HEK293 (cell line): Measurements from ENCODE around the gene NDUFB1.

Source experiments
- GFI1B ChIP-seq: fragments of 450-650 bp; formaldehyde crosslinking; IDR thresholded peaks from 2 replicates; pipeline ENCODE4 v1.5.1; 2016; ENCODE audit warnings: missing biosample characterization, missing genetic modification characterization
- MYNN ChIP-seq: fragments of 450-650 bp; formaldehyde crosslinking; IDR thresholded peaks from 2 replicates; pipeline ENCODE4 v1.5.1; 2016; ENCODE audit warnings: missing biosample characterization, missing genetic modification characterization, borderline replicate concordance
- MZF1 ChIP-seq: fragments of 450-650 bp; formaldehyde crosslinking; IDR thresholded peaks from 2 replicates; pipeline ENCODE4 v1.5.1; 2017; ENCODE audit warnings: missing biosample characterization, missing genetic modification characterization, borderline replicate concordance
- OSR2 ChIP-seq: fragments of 450-650 bp; formaldehyde crosslinking; IDR thresholded peaks from 2 replicates; pipeline ENCODE4 v1.5.1; 2016; ENCODE audit warnings: missing biosample characterization, missing genetic modification characterization
- TRIM28 ChIP-seq: IDR thresholded peaks from 2 replicates; pipeline ENCODE4 v1.6.1; 2011; ENCODE audit warnings: low read length, control low read depth, borderline replicate concordance
- ZBTB20 ChIP-seq: fragments of 450-650 bp; formaldehyde crosslinking; IDR thresholded peaks from 2 replicates; pipeline ENCODE4 v1.5.1; 2016; ENCODE audit warnings: missing biosample characterization, missing genetic modification characterization
- ZBTB8A ChIP-seq: fragments of 450-650 bp; formaldehyde crosslinking; IDR thresholded peaks from 2 replicates; pipeline ENCODE4 v1.5.1; 2016; ENCODE audit warnings: missing biosample characterization, missing genetic modification characterization
- ZNF112 ChIP-seq: fragments of 450-650 bp; formaldehyde crosslinking; IDR thresholded peaks from 2 replicates; pipeline ENCODE4 v1.5.0; 2017; ENCODE audit warnings: missing biosample characterization, missing genetic modification characterization
- ZNF114 ChIP-seq: fragments of 450-650 bp; formaldehyde crosslinking; IDR thresholded peaks from 2 replicates; pipeline ENCODE4 v1.5.0; 2017; ENCODE audit warnings: missing biosample characterization, missing genetic modification characterization
- ZNF16 ChIP-seq: fragments of 450-650 bp; formaldehyde crosslinking; IDR thresholded peaks from 2 replicates; pipeline ENCODE4 v1.5.1; 2016; ENCODE audit warnings: low read depth, missing biosample characterization, missing genetic modification characterization
- ZNF184 ChIP-seq: fragments of 450-650 bp; IDR thresholded peaks from 2 replicates; pipeline ENCODE4 v1.5.1; 2018; ENCODE audit warnings: missing biosample characterization, mild to moderate bottlenecking, missing genetic modification characterization
- ZNF19 ChIP-seq: fragments of 450-650 bp; formaldehyde crosslinking; IDR thresholded peaks from 2 replicates; pipeline ENCODE4; 2016; ENCODE audit warnings: missing biosample characterization, missing genetic modification characterization, low read depth
- ZNF211 ChIP-seq: fragments of 450-650 bp; formaldehyde crosslinking; IDR thresholded peaks from 2 replicates; pipeline ENCODE4 v1.5.1; 2016; ENCODE audit warnings: low read depth, missing biosample characterization, missing genetic modification characterization
- ZNF266 ChIP-seq: fragments of 450-650 bp; formaldehyde crosslinking; IDR thresholded peaks from 2 replicates; pipeline ENCODE4 v1.5.1; 2016; ENCODE audit warnings: missing biosample characterization, missing genetic modification characterization, low read depth
- ZNF311 ChIP-seq: fragments of 450-650 bp; formaldehyde crosslinking; IDR thresholded peaks from 2 replicates; pipeline ENCODE4 v1.5.1; 2017; ENCODE audit warnings: missing biosample characterization, missing genetic modification characterization, borderline replicate concordance
- ZNF335 ChIP-seq: fragments of 450-650 bp; formaldehyde crosslinking; conservative IDR thresholded peaks from 2 replicates; pipeline ENCODE4 v1.5.1; 2016; ENCODE audit warnings: missing biosample characterization, missing genetic modification characterization
- ZNF354C ChIP-seq: fragments of 450-650 bp; formaldehyde crosslinking; IDR thresholded peaks from 2 replicates; pipeline ENCODE4 v1.5.1; 2016; ENCODE audit warnings: missing biosample characterization, missing genetic modification characterization, low read depth, borderline replicate concordance
- ZNF394 ChIP-seq: fragments of 450-650 bp; formaldehyde crosslinking; IDR thresholded peaks from 2 replicates; pipeline ENCODE4 v1.5.1; 2016; ENCODE audit warnings: missing biosample characterization, missing genetic modification characterization, mild to moderate bottlenecking, moderate library complexity, borderline replicate concordance
- ZNF473 ChIP-seq: fragments of 450-650 bp; formaldehyde crosslinking; IDR thresholded peaks from 2 replicates; pipeline ENCODE4 v1.5.1; 2017; ENCODE audit warnings: missing biosample characterization, missing genetic modification characterization
- ZNF549 ChIP-seq: fragments of 450-650 bp; IDR thresholded peaks from 2 replicates; pipeline ENCODE4 v1.5.1; 2018; ENCODE audit warnings: missing biosample characterization, missing genetic modification characterization, mild to moderate bottlenecking, inconsistent platforms, moderate library complexity
- ZNF600 ChIP-seq: fragments of 450-650 bp; formaldehyde crosslinking; IDR thresholded peaks from 2 replicates; pipeline ENCODE4 v1.5.1; 2016; ENCODE audit warnings: missing biosample characterization, missing genetic modification characterization
- ZNF707 ChIP-seq: fragments of 450-650 bp; formaldehyde crosslinking; IDR thresholded peaks from 2 replicates; pipeline ENCODE4 v1.5.1; 2016; ENCODE audit warnings: missing biosample characterization, missing genetic modification characterization
- ZNF747 ChIP-seq: fragments of 450-650 bp; formaldehyde crosslinking; IDR thresholded peaks from 2 replicates; pipeline ENCODE4 v1.5.1; 2016; ENCODE audit warnings: missing biosample characterization, missing genetic modification characterization
- TF ChIP-seq, protein P1 (sequence below): fragments of 450-650 bp; formaldehyde crosslinking; IDR thresholded peaks from 2 replicates; pipeline ENCODE4 v1.5.1; 2016; ENCODE audit warnings: missing biosample characterization, missing genetic modification characterization
- TF ChIP-seq, protein P2 (sequence below): fragments of 450-650 bp; formaldehyde crosslinking; IDR thresholded peaks from 2 replicates; pipeline ENCODE4 v1.5.1; 2016; ENCODE audit warnings: missing biosample characterization, missing genetic modification characterization
- TF ChIP-seq, protein P3 (sequence below): fragments of 450-650 bp; formaldehyde crosslinking; IDR thresholded peaks from 2 replicates; pipeline ENCODE4; 2016; ENCODE audit warnings: missing biosample characterization, missing genetic modification characterization
- TF ChIP-seq, protein P4 (sequence below): fragments of 450-650 bp; formaldehyde crosslinking; IDR thresholded peaks from 2 replicates; pipeline ENCODE4 v1.5.1; 2017; ENCODE audit warnings: missing biosample characterization, missing genetic modification characterization
- TF ChIP-seq, protein P5 (sequence below): fragments of 450-650 bp; formaldehyde crosslinking; IDR thresholded peaks from 2 replicates; pipeline ENCODE4 v1.5.1; 2016; ENCODE audit warnings: missing biosample characterization, missing genetic modification characterization, low read depth
- TF ChIP-seq, protein P6 (sequence below): fragments of 450-650 bp; formaldehyde crosslinking; IDR thresholded peaks from 2 replicates; pipeline ENCODE4 v1.5.1; 2016; ENCODE audit warnings: missing biosample characterization, missing genetic modification characterization
- TF ChIP-seq, protein P7 (sequence below): fragments of 450-650 bp; formaldehyde crosslinking; IDR thresholded peaks from 2 replicates; pipeline ENCODE4 v1.5.1; 2016; ENCODE audit warnings: missing biosample characterization, missing genetic modification characterization

Gene NDUFB1

DNA sequence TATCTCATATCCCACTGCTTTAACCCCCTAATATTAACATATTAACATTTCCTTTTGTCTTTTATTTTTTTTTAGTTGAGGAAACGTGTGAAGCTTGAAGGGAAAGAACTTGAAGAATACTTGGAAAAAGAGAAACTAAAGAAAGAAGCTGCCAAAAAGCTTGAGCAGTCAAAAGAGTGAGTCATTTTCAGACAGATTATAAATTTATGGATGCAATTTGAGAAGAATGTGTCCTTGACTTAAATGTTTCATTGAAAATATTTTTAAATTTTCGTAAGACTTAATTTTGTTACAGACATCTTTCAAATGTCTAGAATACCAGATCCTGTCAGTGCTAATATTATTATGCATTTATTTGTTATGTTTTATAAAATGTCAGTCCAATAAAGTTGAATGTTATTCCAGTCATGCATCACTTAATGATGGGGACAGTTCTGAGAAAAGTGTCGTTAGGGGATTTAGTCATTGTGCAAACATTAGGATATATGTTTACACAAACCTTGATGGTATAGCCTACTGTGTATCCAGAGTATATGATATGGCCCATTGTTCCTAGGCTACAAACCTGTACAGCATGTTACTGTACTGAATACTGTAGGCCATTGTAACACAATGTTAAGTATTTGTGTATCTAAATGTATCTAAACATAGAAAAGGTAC lies 32.9 kb upstream of the NDUFB1 start (continued):
- TF ChIP-seq ZNF549 (tag by site-specific recombination): no peak
- TF ChIP-seq, protein P1, sequence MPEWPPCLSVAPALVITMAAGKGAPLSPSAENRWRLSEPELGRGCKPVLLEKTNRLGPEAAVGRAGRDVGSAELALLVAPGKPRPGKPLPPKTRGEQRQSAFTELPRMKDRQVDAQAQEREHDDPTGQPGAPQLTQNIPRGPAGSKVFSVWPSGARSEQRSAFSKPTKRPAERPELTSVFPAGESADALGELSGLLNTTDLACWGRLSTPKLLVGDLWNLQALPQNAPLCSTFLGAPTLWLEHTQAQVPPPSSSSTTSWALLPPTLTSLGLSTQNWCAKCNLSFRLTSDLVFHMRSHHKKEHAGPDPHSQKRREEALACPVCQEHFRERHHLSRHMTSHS (tag by site-specific recombination): no peak
- TF ChIP-seq, protein P2, sequence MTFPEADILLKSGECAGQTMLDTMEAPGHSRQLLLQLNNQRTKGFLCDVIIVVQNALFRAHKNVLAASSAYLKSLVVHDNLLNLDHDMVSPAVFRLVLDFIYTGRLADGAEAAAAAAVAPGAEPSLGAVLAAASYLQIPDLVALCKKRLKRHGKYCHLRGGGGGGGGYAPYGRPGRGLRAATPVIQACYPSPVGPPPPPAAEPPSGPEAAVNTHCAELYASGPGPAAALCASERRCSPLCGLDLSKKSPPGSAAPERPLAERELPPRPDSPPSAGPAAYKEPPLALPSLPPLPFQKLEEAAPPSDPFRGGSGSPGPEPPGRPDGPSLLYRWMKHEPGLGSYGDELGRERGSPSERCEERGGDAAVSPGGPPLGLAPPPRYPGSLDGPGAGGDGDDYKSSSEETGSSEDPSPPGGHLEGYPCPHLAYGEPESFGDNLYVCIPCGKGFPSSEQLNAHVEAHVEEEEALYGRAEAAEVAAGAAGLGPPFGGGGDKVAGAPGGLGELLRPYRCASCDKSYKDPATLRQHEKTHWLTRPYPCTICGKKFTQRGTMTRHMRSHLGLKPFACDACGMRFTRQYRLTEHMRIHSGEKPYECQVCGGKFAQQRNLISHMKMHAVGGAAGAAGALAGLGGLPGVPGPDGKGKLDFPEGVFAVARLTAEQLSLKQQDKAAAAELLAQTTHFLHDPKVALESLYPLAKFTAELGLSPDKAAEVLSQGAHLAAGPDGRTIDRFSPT: peak; percentile 47; the same call in 1 of the 2 replicates
- TF ChIP-seq ZBTB8A (tag by site-specific recombination): no peak
- TF ChIP-seq ZNF473 (tag by site-specific recombination): no peak
- TF ChIP-seq ZNF112 (tag by site-specific recombination): no peak
- TF ChIP-seq, protein P3, sequence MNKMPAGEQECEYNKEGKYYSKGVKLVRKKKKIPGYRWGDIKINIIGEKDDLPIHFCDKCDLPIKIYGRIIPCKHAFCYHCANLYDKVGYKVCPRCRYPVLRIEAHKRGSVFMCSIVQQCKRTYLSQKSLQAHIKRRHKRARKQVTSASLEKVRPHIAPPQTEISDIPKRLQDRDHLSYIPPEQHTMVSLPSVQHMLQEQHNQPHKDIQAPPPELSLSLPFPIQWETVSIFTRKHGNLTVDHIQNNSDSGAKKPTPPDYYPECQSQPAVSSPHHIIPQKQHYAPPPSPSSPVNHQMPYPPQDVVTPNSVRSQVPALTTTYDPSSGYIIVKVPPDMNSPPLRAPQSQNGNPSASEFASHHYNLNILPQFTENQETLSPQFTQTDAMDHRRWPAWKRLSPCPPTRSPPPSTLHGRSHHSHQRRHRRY (tag by site-specific recombination): no peak
- peak; percentile 27; the same call in 1 of the 2 replicates for TF ChIP-seq ZNF394 (tag by site-specific recombination)
- TF ChIP-seq ZNF335 (tag by site-specific recombination): no peak
- peak; percentile 81 for TF ChIP-seq ZNF211 (tag by site-specific recombination)
- no peak for TF ChIP-seq MYNN
- peak; percentile 83 for TF ChIP-seq OSR2 (tag by site-specific recombination)
- no peak for TF ChIP-seq GFI1B (tag by site-specific recombination)
- no peak for TF ChIP-seq ZNF354C
- TF ChIP-seq, protein P4, sequence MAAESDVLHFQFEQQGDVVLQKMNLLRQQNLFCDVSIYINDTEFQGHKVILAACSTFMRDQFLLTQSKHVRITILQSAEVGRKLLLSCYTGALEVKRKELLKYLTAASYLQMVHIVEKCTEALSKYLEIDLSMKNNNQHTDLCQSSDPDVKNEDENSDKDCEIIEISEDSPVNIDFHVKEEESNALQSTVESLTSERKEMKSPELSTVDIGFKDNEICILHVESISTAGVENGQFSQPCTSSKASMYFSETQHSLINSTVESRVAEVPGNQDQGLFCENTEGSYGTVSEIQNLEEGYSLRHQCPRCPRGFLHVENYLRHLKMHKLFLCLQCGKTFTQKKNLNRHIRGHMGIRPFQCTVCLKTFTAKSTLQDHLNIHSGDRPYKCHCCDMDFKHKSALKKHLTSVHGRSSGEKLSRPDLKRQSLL: no peak
- TF ChIP-seq ZNF266 (tag by site-specific recombination): no peak
- TF ChIP-seq, protein P5, sequence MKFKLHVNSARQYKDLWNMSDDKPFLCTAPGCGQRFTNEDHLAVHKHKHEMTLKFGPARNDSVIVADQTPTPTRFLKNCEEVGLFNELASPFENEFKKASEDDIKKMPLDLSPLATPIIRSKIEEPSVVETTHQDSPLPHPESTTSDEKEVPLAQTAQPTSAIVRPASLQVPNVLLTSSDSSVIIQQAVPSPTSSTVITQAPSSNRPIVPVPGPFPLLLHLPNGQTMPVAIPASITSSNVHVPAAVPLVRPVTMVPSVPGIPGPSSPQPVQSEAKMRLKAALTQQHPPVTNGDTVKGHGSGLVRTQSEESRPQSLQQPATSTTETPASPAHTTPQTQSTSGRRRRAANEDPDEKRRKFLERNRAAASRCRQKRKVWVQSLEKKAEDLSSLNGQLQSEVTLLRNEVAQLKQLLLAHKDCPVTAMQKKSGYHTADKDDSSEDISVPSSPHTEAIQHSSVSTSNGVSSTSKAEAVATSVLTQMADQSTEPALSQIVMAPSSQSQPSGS (tag by site-specific recombination): no peak
- peak; percentile 90 for TF ChIP-seq MZF1 (tag by site-specific recombination)
- no peak for TF ChIP-seq ZNF707 (tag by site-specific recombination)
- TF ChIP-seq, protein P6, sequence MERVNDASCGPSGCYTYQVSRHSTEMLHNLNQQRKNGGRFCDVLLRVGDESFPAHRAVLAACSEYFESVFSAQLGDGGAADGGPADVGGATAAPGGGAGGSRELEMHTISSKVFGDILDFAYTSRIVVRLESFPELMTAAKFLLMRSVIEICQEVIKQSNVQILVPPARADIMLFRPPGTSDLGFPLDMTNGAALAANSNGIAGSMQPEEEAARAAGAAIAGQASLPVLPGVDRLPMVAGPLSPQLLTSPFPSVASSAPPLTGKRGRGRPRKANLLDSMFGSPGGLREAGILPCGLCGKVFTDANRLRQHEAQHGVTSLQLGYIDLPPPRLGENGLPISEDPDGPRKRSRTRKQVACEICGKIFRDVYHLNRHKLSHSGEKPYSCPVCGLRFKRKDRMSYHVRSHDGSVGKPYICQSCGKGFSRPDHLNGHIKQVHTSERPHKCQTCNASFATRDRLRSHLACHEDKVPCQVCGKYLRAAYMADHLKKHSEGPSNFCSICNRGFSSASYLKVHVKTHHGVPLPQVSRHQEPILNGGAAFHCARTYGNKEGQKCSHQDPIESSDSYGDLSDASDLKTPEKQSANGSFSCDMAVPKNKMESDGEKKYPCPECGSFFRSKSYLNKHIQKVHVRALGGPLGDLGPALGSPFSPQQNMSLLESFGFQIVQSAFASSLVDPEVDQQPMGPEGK (tag by site-specific recombination): no peak
- TF ChIP-seq ZNF184 (tag by site-specific recombination): 0 out of 2 replicates have a peak, but pooled peaks have one; percentile 47
- TF ChIP-seq ZNF114: no peak
- no peak for TF ChIP-seq ZBTB20
- TF ChIP-seq ZNF16 (tag by site-specific recombination): no peak
- no peak for TF ChIP-seq TRIM28
- TF ChIP-seq ZNF19 (tag by site-specific recombination): no peak
- TF ChIP-seq, protein P7, sequence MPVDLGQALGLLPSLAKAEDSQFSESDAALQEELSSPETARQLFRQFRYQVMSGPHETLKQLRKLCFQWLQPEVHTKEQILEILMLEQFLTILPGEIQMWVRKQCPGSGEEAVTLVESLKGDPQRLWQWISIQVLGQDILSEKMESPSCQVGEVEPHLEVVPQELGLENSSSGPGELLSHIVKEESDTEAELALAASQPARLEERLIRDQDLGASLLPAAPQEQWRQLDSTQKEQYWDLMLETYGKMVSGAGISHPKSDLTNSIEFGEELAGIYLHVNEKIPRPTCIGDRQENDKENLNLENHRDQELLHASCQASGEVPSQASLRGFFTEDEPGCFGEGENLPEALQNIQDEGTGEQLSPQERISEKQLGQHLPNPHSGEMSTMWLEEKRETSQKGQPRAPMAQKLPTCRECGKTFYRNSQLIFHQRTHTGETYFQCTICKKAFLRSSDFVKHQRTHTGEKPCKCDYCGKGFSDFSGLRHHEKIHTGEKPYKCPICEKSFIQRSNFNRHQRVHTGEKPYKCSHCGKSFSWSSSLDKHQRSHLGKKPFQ (tag by site-specific recombination): no peak
- peak; percentile 72; the same call in 1 of the 2 replicates for TF ChIP-seq ZNF600 (tag by site-specific recombination)
- no peak for TF ChIP-seq ZNF311 (tag by site-specific recombination)
- no peak for TF ChIP-seq ZNF747 (tag by site-specific recombination)
